HepG2 (cell line): ENCODE measurements around the gene MFAP2.

Experiments used
- BHLHE40 ChIP-seq: IDR thresholded peaks from 2 replicates; pipeline ENCODE4 v1.6.1; 2011; ENCODE audit warnings: low read length, improper control_type of control experiment
- ZBTB20 ChIP-seq: sonication (generic); formaldehyde crosslinking; IDR thresholded peaks from 2 replicates; pipeline ENCODE4 v1.8.1; 2023; ENCODE audit warnings: missing genetic modification reagents, low read depth, mild to moderate bottlenecking, borderline replicate concordance

DNA sequence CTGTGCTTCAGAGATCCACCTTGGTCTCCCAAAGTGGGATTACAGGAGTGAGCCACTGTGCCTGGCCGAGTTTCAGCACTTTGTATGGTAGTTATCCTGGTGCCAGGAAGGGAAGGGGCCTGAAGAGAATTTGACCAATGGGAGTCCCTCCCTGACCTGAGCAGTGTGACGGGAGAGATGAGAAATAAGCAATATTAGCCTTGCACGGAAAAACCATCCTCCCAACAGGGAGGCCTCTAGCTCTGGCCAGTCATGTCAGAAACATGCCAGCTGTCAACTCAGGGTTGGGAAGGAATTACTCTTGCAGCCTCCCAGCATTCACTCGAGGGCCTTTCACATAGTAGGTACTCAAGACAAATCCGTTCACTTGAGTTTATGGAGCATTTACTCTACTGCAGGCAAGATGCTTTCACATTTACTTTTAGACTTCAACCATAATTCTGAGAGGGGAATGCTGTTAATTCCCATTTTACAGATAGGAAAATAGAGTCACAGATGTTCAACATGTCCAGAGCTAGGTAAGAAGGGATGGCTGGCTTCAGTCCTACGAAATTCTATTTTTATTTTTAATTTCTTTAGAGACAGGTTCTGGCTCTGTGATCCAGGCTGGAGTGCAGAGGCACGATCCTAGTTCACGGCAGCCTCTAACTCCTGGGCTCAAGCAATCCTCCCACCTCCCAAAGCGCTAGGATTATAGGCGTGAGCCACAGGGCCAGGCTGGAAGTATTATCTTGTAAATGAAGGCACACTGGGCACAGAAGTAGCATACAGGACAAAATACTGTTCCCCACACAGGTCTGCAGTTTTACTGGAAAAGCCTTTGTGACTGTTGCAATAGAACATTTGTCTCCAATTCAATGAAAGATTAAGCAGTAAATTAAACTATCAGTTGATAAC, 34.5 kb upstream of the MFAP2 start:
- TF ChIP-seq BHLHE40: no peak
- no peak for TF ChIP-seq ZBTB20 (CRISPR knock-in tag)
